ENCODE data around the gene UNC5CL. TPM values are rescaled to one million over a fixed set of nuclear protein-coding genes. Genes with fewer than 3 reads are reported as not detected.

UNC5CL gene, protein sequence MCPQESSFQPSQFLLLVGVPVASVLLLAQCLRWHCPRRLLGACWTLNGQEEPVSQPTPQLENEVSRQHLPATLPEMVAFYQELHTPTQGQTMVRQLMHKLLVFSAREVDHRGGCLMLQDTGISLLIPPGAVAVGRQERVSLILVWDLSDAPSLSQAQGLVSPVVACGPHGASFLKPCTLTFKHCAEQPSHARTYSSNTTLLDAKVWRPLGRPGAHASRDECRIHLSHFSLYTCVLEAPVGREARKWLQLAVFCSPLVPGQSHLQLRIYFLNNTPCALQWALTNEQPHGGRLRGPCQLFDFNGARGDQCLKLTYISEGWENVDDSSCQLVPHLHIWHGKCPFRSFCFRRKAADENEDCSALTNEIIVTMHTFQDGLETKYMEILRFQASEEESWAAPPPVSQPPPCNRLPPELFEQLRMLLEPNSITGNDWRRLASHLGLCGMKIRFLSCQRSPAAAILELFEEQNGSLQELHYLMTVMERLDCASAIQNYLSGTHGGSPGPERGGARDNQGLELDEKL
- under 0.01 TPM in 1 of 2 replicates, not detected in the other for total RNA-seq

GRCh38 chr6:41039060-41039998 is at the start of gene UNC5CL:
Gene UNC5CL, minus strand, starts transcription at chr6:41039221. Its CDS starts 4,147 bp downstream, at chr6:41035074.

DNA sequence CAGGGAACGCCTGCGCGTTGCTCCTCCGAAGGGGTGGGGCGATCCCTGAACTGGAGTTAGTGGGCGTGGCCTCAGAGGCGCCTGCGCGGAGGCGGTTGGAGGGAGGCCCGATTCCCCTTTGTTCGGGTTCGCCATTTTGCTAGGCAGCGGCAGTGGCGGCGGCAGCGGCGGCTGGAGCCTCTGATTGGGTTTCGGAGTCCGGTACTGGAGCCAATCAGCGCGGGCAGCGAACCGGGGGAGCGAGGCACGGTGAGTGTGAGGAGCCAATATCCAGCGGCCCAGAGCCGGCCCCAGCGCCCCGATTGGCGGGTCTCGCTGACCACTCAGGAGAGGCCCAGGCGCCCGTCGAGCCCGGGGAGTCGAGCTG is 33.8 kb upstream of the UNC5CL start, which contains the start of gene NFYA:
Gene NFYA (plus strand): TSS at position 139 of the 367 bp plus-strand sequence. CDS start 6,116 bp downstream, outside the sequence.

DNA sequence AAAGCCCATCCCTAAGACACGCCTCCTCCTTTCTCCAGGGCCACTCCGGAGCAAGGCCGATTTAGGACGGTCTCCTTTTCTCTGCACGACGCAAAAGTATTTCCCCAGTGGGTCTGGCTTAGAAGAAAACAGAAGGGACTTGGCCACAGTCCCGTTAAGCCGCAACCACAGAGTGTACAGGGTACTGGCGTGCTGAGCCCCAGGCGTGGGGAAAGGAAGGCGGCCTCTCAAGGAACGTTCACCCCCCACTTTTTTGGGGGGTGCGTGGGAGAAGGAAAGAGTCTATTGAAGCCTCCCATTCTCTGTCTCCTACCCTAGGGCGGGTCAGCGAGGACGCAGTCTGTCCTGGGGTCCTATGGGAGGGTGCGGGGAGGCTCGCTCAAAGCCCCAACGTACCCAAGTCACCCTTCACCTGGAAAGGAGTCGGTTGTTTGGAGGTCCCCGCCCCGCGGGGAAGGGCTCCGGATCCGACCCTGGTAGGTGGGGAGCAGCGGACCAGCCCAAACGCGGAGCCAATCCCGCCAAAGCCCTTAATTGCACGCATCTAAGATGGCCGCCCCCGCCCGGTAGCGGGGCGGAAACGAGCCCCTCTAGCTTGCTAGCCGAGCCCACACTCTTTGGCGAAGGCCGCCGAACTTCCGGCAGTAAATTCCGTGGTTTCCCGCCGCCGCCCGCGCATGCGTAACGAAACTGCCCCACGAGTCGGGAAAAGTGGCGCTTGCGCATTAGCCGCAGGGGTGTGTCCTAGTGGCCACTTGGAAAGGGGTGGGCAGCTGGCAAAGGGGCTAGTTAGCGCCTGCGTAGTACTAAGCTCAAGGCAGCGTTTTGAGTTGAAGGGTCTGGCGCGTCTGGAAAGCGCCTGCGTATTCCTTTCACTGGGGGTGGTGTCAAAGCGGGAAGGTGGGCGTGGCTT is 33.2 kb upstream of the UNC5CL start, which contains the start of gene OARD1:
Gene OARD1 (minus strand): TSS at position 434 of the 913 bp plus-strand sequence. CDS start 722 bp downstream, outside the sequence.

GRCh38 chr6:41053041-41053440 is 14.0 kb upstream of the UNC5CL start, which contains the start of gene APOBEC2:
Gene APOBEC2, plus strand, starts transcription at chr6:41053202. Its CDS starts 146 bp downstream, at chr6:41053348.

GRCh38 chr6:41042226-41043055 is 3.4 kb upstream of the UNC5CL start, which contains the start of gene TSPO2:
Gene TSPO2, plus strand, starts transcription at chr6:41042467. Its CDS starts 519 bp downstream, at chr6:41042986.

Other genes starting within 250 kb of the UNC5CL start
- not detected in 2 replicates for gene TSPO2, start 3.2 kb upstream of the UNC5CL start, total RNA-seq
- not detected in 2 replicates for gene APOBEC2, start 14.0 kb upstream of the UNC5CL start, total RNA-seq
- gene OARD1, start 33.1 kb upstream of the UNC5CL start, total RNA-seq: 6.4 and 9.1 TPM in 2 replicates
- gene NFYA, start 33.8 kb upstream of the UNC5CL start, total RNA-seq: 11.2 and 15.6 TPM in 2 replicates
- not detected in 2 replicates for gene TREML1, start 115.1 kb upstream of the UNC5CL start, total RNA-seq
- not detected in 2 replicates for gene TREM2, start 123.9 kb upstream of the UNC5CL start, total RNA-seq
- gene TREML2, start 161.9 kb upstream of the UNC5CL start, total RNA-seq: not detected in 2 replicates
- gene TREML4, start 189.1 kb upstream of the UNC5CL start, total RNA-seq: not detected in 2 replicates
- not detected in 2 replicates for gene TREM1, start 247.5 kb upstream of the UNC5CL start, total RNA-seq